ENCODE results near the gene GNAL.
"Not testable (repeated sequence)": the region's sequence is repeated elsewhere in the genome, so short reads cannot be mapped to it uniquely, and the experiment has no call there.

The GNAL gene

DNA sequence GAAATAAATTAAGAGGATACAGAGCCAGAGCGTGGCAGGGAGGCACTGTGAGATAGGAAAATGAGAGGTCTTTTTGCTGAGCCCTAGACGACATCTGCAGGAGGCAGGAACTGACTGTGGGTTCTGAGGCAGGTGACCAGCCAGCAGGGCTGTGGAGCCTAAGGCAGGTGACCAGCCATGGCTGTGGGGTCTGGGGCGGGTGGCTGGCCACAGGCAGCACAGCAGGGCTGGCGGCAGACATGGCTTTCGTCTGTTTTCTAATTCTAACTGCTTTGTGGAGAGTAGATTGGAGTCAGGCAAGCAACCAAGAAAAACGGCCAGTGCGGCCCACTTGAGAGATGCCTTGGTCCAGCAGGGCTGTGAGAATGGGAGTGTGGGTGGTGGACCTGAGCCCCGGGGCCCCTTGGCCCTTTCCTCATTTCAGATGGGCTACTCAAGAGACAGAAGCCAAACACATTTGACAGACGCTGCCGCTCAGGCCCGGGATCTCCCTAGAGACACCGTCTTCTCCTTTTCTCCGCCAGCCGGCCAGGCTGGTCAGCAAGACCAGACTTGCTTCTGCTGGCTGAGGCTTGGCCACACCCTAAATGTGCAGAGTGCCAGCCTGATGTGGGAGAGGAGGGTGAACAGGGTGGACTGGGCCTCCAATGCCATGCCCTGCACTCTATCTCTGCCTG lies 19.7 kb upstream of the GNAL start:
- no peak for DNase-seq (ENCODE audit: low read depth)

DNA sequence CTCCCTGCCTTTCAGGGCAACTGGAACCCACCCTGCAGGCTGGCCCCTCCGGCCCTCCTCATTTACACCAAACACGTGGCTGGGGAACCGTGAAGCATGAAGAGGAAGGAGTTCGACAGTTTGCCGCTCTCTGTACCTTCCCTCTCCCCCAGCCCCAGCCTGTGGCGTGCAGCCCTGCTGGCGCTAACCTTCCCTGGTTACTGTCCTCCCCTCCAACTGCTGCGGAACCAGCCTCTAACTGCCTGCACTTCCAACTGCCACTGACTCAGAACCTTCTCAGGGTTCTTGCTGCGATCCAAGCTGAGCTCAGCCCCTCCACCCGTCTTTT lies 19.2 kb upstream of the GNAL start:
- no peak for DNase-seq (ENCODE audit: low read depth)

- no peak for DNase-seq (ENCODE audit: low read depth)
Observed at GRCh38 chr18:11671156-11671555, 17.9 kb upstream of the GNAL start.

GRCh38 chr18:11672198-11672597 lies 16.9 kb upstream of the GNAL start:
- DNase-seq (ENCODE audit: low read depth) = no peak

DNA sequence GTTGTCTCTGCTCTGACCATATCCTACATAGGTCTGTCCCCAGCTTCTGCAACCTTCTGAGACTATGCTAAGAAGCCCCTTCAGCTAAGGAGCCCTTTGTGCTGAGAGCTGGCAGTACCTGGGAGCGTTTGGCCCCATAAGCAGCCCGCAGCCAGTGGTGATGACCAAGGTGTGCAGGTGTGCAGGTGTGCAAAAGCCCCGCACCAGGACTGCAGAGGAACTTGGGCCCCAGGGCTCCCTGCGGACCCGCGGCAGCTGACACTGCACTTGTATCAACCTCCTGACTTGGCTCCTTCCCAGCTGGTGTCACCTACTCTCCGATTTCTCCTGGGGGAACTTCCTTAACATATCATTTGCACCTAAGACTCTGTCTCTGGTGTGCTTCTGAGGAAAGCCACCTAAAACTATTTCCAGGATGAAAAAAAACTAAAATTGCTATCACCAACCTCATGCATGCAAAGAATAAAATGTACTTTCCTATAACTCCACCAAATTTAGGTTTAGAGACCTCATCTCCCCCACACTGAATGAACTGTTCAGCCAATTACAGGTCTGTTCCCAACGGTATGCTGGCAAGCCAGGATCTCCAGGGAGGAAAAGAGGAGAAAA lies 16.1 kb upstream of the GNAL start:
- no peak for DNase-seq (ENCODE audit: low read depth)

DNA sequence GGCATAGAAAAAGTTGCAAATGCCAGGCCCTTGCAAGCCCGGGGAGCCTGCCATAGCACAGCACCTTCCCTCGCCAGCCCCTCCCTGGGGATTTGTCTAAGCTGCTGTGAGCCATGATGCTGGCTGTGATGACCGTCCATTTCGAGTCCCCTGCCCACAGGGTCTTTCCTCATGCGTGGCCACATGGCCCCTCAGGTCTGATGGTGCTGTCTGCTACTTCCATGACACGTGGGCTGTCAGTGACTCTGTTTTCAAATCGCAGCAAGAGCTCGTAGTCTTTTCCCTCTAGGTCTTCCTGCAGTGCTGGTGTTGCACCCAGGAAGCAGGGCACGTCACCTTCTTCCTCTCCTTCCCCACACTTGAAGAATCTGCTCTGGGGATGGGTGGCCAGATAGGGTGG lies 15.5 kb upstream of the GNAL start:
- no peak for DNase-seq (ENCODE audit: low read depth)

DNA sequence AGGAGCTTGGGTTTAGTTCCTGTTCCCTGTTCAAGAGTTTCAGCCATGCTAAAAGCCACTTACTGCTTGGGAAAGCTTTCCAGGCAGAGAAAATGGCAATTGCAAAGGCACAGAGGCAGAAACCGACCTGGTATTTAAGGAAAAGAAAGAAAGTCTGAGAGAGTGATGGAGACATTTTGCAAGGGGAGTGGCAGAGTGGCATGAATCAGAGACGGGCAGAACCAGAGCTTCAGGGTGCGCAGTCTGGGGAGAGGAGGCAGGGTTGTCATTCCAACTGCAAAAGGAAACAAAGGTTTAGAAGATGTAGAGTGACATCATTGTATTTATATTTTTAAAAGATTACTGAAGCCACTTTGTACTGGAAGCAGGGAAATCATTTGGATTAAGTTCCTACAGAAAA lies 14.9 kb upstream of the GNAL start:
- no peak for DNase-seq (ENCODE audit: low read depth)

DNA sequence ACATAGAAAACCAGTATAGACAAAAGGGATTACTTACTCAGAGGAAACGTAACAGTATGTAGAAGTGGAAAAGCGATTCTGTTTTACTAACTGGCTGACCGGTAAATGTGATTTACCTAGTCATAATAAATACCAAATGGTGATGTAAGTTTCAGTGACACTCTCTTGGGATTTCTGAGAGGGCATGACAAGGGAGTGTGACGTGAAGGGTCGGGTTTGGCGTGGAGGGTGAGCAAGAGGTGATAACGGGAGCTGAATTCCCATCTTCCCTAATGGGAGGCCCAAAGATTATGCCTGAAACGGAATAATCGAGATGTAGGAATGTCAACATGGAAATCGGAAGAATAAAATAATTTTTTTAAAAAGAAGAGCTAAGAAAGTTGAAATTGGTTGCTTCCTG lies 12.7 kb upstream of the GNAL start:
- DNase-seq (ENCODE audit: low read depth) = no peak

DNA sequence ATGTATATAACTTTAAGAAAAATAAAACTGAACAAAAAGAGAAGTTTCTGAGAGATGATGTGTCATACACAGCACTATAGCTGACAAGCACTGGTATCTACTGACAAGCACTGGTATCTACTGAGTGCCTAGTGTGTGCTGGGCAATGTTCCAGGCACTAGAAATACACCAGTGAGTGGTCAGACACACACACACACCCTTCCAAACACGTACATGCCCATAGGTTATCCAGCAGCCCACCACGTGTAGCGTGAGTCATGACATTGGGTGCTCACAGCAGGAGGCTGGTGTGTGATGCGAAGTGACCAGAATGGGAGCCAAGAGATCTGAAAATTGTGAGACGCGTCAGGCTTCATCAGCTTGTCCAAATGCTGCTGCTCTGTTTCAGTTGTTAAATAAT lies 12.2 kb upstream of the GNAL start:
- DNase-seq (ENCODE audit: low read depth) = no peak

- no peak for DNase-seq (ENCODE audit: low read depth)
Observed at GRCh38 chr18:11678211-11678610, 10.9 kb upstream of the GNAL start.

- peak; percentile 3 for DNase-seq (ENCODE audit: low read depth)
Observed at GRCh38 chr18:11689669-11690565, 853 bp downstream of the GNAL start.

DNA sequence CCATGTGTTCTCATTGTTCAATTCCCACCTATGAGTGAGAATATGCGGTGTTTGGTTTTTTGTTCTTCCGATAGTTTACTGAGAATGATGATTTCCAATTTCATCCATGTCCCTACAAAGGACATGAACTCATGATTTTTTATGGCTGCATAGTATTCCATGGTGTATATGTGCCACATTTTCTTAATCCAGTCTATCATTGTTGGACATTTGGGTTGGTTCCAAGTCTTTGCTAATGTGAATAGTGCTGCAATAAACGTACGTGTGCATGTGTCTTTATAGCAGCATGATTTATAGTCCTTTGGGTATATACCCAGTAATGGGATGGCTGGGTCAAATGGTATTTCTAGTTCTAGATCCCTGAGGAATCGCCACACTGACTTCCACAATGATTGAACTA lies 1.6 kb downstream of the GNAL start:
- not testable (repeated sequence) for DNase-seq (ENCODE audit: low read depth)

DNA sequence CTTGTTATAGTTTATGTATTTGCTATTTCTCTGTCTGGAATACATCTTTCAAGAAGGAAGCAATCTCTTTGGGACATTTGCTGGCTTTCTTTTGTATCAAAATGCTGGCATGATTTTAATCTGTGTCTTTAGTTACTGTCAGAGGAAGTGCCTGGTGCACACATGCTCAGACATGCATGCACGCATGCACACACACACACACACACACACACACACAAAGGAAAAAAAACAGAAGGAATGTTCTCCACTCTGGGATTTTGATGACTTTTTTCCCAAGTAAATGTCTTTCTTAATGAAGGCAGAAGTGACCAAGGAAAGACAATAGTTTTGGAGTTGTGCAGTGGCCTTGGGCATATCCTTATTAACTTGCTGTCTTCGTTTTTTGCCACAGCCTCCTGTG lies 6.7 kb downstream of the GNAL start:
- no peak for DNase-seq (ENCODE audit: low read depth)

GRCh38 chr18:11696451-11696850 lies 7.4 kb downstream of the GNAL start:
- no peak for DNase-seq (ENCODE audit: low read depth)

GRCh38 chr18:11700876-11701275 lies 11.8 kb downstream of the GNAL start:
- no peak for DNase-seq (ENCODE audit: low read depth)

DNA sequence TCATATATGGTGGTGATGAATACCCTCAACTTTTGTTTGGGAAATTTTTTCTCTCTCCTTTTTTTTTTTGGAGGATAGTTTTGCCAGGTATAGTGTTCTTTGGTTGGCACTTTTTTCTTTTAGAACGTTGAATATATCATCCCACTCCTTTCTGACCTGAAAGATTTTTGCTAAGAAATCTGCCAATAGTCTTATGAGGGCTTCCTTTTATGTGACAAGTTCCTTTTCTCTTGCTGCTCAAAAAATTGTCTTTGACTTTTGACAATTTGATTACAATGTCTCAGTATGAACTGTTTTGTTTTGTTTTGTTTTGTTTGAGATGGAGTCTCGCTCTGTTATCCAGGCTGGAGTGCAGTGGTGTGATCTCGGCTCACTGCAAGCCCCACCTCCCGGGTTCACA lies 21.5 kb downstream of the GNAL start:
- no peak for DNase-seq (ENCODE audit: low read depth)

DNA sequence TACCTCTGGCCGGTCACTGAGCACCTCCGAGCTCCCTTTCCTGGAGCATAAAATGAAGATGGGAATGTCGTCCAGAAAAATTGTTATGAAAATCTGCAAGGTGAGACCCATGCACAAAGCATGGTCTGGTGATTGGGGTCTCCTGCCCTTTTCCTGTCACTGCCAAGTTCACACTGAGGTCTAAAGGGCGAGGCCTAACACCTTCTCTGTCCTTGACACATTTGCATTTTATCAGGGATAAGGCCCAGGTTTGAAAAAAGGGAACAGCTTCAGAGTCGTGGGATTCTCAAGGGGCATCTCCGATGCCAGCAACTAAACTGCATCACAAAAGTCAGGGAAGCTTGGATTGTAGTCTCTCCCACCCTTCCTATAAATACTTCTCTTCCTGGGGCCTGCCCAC lies 24.7 kb downstream of the GNAL start:
- DNase-seq (ENCODE audit: low read depth) = no peak

DNA sequence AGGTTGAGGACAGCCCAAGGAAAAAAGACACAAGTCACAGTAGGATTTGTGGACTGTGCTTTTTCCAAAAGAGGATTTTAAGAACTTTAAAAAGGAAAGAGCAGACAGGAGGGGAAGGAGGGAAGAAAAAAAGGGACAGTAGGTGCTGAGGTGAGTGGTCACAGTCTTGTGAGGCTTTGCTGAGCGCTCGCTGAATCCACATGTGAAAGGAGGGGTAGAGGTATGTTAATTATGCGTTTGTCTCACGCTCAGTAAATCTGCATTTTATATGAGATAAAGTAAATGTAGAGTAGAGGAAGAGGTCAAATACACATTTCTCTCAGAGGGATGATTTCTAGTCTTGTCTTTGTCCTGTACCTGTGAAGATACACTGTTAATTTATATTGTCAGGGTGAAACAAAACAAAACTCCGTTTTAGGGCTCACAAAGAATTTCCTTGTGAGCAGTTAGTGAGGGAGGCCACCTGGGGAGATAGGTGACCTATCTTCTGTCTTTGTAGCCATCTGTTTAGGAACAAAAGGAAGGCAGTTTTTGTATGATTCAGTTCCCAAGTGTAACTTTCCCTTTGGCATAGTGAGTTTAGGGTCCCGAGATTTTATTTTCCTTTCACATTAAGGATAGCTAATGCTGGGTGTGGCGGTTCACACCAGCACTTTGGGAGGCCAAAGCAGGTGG lies 25.3 kb downstream of the GNAL start:
- DNase-seq (ENCODE audit: low read depth) = no peak

DNA sequence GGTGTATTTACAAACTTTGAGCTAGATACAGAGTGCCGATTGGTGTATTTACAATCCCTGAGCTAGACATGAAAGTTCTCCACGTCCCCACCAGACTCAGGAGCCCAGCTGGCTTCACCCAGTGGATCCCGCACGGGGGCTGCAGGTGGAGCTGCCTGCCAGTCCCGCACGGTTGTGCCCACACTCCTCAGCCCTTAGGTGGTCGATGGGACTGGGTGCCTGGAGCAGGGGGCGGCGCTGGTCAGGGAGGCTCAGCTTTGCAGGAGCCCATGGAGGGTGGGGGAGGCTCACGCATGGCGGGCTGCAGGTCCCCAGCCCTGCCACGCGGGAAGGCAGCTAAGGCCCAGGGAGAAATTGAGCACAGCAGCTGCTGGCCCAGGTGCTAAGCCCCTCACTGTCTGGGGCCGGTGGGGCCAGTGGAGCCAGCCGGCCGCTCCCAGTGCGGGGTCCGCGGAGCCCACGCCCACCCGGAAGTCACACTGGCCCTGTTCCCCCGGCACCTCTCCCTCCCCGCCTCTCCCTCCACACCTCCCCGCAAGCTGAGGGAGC lies 27.8 kb downstream of the GNAL start:
- DNase-seq (ENCODE audit: low read depth) = not testable (repeated sequence)

DNA sequence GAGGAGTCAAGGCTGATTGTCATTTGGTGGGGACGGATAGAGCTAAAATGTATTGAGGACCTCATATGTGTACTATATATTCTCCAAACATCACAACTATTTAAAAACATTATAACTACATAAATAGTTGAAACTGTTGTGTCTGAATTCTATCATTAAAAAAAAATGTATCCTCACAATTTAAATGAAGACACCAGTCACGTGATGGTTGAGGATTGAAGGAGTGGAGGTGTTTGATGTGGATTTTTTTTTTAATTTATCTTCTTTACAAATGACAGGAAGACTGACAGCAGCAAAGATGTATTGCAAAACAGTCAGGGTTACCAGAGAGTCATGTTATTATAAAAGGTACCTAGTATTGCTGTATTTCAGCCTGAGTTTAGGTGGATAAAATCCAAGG lies 30.0 kb downstream of the GNAL start:
- DNase-seq (ENCODE audit: low read depth) = no peak

- DNase-seq (ENCODE audit: low read depth) = no peak
Observed at GRCh38 chr18:11719621-11720020, 30.6 kb downstream of the GNAL start.

GRCh38 chr18:11721720-11722119 lies 32.7 kb downstream of the GNAL start:
- no peak for DNase-seq (ENCODE audit: low read depth)

- no peak for DNase-seq (ENCODE audit: low read depth)
Observed at GRCh38 chr18:11724781-11725180, 35.7 kb downstream of the GNAL start.
